Hepatocyte (in vitro differentiated cells): ENCODE results near the gene RPL37A. TPM values are rescaled to one million over a fixed set of nuclear protein-coding genes. Genes with fewer than 3 reads are reported as not detected.

Experiments
- DNase-seq: peaks from one replicate; pipeline ENCODE4 v3.0.0-alpha.2; 2016; ENCODE audit warnings: low spot score
- H2AFZ ChIP-seq: fragments of 200-600 bp; sonication (generic); 2 replicates; pipeline ENCODE4 v1.6.0; 2016; ENCODE audit warnings: antibody characterized with exemption, mild to moderate bottlenecking
- H3K27ac ChIP-seq: fragments of 200-600 bp; sonication (generic); 2 replicates; pipeline ENCODE4 v1.5.1; 2016; ENCODE audit warnings: mild to moderate bottlenecking
- H3K27me3 ChIP-seq: fragments of 200-600 bp; sonication (generic); 2 replicates; pipeline ENCODE4 v1.6.1; 2016
- H3K36me3 ChIP-seq: fragments of 200-600 bp; sonication (generic); replicated peaks from 2 replicates; pipeline ENCODE4 v1.5.1; 2016; ENCODE audit warnings: low read depth; ENCODE audit not compliant: insufficient read depth
- H3K4me1 ChIP-seq: fragments of 200-600 bp; sonication (generic); 2 replicates; pipeline ENCODE4 v1.5.1; 2016; ENCODE audit warnings: mild to moderate bottlenecking, moderate library complexity; ENCODE audit not compliant: insufficient read depth
- H3K4me2 ChIP-seq: fragments of 200-600 bp; sonication (generic); 2 replicates; pipeline ENCODE4 v1.6.0; 2016
- H3K4me3 ChIP-seq: fragments of 200-600 bp; sonication (generic); 2 replicates; pipeline ENCODE4 v1.5.1; 2016; ENCODE audit warnings: mild to moderate bottlenecking
- H3K79me2 ChIP-seq: fragments of 200-600 bp; sonication (generic); 2 replicates; pipeline ENCODE4 v1.6.0; 2017; ENCODE audit warnings: mild to moderate bottlenecking
- H3K9me2 ChIP-seq: fragments of 200-600 bp; sonication (generic); replicated peaks from 2 replicates; pipeline ENCODE4 v1.6.0; 2017; ENCODE audit warnings: mild to moderate bottlenecking; ENCODE audit not compliant: insufficient read depth
- H3K9me3 ChIP-seq: fragments of 200-600 bp; sonication (generic); 2 replicates; pipeline ENCODE4 v1.5.1; 2016; ENCODE audit warnings: low read depth, mild to moderate bottlenecking
- H4K20me1 ChIP-seq: fragments of 200-600 bp; sonication (generic); 2 replicates; pipeline ENCODE4 v1.6.0; 2016; ENCODE audit warnings: mild to moderate bottlenecking; ENCODE audit not compliant: insufficient read depth, poor library complexity, severe bottlenecking
- EZH2 ChIP-seq: fragments of 200-600 bp; sonication (generic); IDR thresholded peaks from 2 replicates; pipeline ENCODE4 v1.6.1; 2016; ENCODE audit warnings: antibody characterized with exemption, mild to moderate bottlenecking, borderline replicate concordance
- EZH2phosphoT487 ChIP-seq: fragments of 200-600 bp; sonication (generic); IDR thresholded peaks from one replicate; pipeline ENCODE4 v1.6.1; 2018; ENCODE audit warnings: antibody characterized with exemption, mild to moderate bottlenecking, low read depth, moderate library complexity; ENCODE audit not compliant: unreplicated experiment, severe bottlenecking
- WGBS: methylation state at CpG from one replicate; pipeline ENCODE4 v1.1.6; 2016; ENCODE audit warnings: low lambda C conversion rate; ENCODE audit errors: missing lambda C conversion rate; 5-methylcytosine and 5-hydroxymethylcytosine counted together
- polyA plus RNA-seq: library from polyadenylated mRNA; unstranded; fragments of >200 nt; fragmentation: Nextera tagmentation; extraction: Ambion mirVana; gene quantifications from 2 replicates; pipeline ENCODE4 v1.2.1, GENCODE V29; 2016
- total RNA-seq: library from RNA; depleted of rRNA; stranded (reverse); fragments of >200 nt; gene quantifications from 2 replicates; pipeline ENCODE4 v1.2.3, GENCODE V29; 2014
- TF ChIP-seq, protein P1 (sequence below): fragments of 200-600 bp; sonication (generic); IDR thresholded peaks from 2 replicates; pipeline ENCODE4 v1.5.1; 2016; ENCODE audit warnings: antibody characterized with exemption, mild to moderate bottlenecking; ENCODE audit not compliant: poor library complexity

Gene RPL37A
- total and polyA plus RNA-seq, 2 experiments from 2014 or later, result 1,060 to 1,119 TPM

DNA sequence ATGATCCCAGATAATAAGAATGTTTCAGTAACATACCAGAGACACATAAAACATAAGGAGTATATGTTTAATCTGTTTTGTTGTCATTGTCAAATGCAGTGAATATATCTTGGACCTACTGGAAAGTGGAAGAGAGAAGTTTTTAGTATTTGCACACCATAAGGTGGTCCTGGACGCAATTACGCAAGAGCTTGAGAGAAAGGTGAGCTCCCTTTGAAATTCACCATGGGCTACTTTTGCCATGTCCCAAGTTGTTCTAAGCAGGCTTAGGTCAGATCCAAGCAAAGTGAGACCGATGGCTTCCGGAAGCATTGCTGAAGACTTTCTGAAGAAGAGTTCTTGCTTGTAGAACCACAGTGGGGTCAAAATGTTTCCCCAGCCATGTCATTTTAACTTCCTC lies 30.8 kb upstream of the RPL37A start:
- 98% methylated on average over 4 of the region's 4 CpGs for WGBS
- H3K36me3 ChIP-seq, result no peaks in the 10 kb centered on the region
- H3K79me2 ChIP-seq, result no peaks in the 10 kb centered on the region
- no peaks in the 10 kb centered on the region for H3K9me2 ChIP-seq
- H3K4me3 ChIP-seq, result no peak overlapping the region
- H3K9me3 ChIP-seq, result no peaks in the 10 kb centered on the region
- no peaks in the 10 kb centered on the region for H3K27me3 ChIP-seq
- peak overlapping the region; percentile 2 for H3K27ac ChIP-seq
- no peak for TF ChIP-seq EZH2
- no peak for TF ChIP-seq EZH2phosphoT487
- TF ChIP-seq, protein P1, sequence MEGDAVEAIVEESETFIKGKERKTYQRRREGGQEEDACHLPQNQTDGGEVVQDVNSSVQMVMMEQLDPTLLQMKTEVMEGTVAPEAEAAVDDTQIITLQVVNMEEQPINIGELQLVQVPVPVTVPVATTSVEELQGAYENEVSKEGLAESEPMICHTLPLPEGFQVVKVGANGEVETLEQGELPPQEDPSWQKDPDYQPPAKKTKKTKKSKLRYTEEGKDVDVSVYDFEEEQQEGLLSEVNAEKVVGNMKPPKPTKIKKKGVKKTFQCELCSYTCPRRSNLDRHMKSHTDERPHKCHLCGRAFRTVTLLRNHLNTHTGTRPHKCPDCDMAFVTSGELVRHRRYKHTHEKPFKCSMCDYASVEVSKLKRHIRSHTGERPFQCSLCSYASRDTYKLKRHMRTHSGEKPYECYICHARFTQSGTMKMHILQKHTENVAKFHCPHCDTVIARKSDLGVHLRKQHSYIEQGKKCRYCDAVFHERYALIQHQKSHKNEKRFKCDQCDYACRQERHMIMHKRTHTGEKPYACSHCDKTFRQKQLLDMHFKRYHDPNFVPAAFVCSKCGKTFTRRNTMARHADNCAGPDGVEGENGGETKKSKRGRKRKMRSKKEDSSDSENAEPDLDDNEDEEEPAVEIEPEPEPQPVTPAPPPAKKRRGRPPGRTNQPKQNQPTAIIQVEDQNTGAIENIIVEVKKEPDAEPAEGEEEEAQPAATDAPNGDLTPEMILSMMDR, result no peak
- H3K4me2 ChIP-seq, result no peak overlapping the region
- H4K20me1 ChIP-seq, result no peaks in the 10 kb centered on the region
- H2AFZ ChIP-seq, result no peak overlapping the region
- H3K4me1 ChIP-seq, result no peaks in the 10 kb centered on the region
- no peak for DNase-seq

GRCh38 chr2:216469661-216470060 lies 29.0 kb upstream of the RPL37A start:
- no peak for DNase-seq
- Histone ChIP-seq H3K4me1 (no peaks in the 10 kb centered on the region), H3K27me3 (no peaks in the 10 kb centered on the region), H3K36me3 (no peaks in the 10 kb centered on the region), H3K4me3 (no peak overlapping the region), H3K27ac (no peak overlapping the region), H4K20me1 (no peaks in the 10 kb centered on the region), H3K4me2 (no peak overlapping the region), H3K9me3 (no peaks in the 10 kb centered on the region), H3K9me2 (no peaks in the 10 kb centered on the region), H3K79me2 (no peaks in the 10 kb centered on the region), H2AFZ (no peak overlapping the region)
- TF ChIP-seq, protein P1, result no peak
- TF ChIP-seq EZH2phosphoT487 (no peak), EZH2 (no peak)

- H3K27me3 ChIP-seq, result no peaks in the 10 kb centered on the region
- no peak overlapping the region for H3K4me2 ChIP-seq
- no peaks in the 10 kb centered on the region for H4K20me1 ChIP-seq
- 87% methylated on average over 3 of the region's 3 CpGs for WGBS
- no peaks in the 10 kb centered on the region for H3K36me3 ChIP-seq
- no peaks in the 10 kb centered on the region for H3K9me2 ChIP-seq
- H3K4me3 ChIP-seq, result no peak overlapping the region
- TF ChIP-seq EZH2, result no peak
- TF ChIP-seq, protein P1, result no peak
- no peaks in the 10 kb centered on the region for H3K4me1 ChIP-seq
- DNase-seq, result no peak
- no peak overlapping the region for H2AFZ ChIP-seq
- no peaks in the 10 kb centered on the region for H3K9me3 ChIP-seq
- no peaks in the 10 kb centered on the region for H3K79me2 ChIP-seq
- H3K27ac ChIP-seq, result no peak overlapping the region
Observed at GRCh38 chr2:216473187-216473586, 25.5 kb upstream of the RPL37A start.

- H4K20me1 ChIP-seq, result no peaks in the 10 kb centered on the region
- no peaks in the 10 kb centered on the region for H3K4me1 ChIP-seq
- TF ChIP-seq, protein P1, result no peak
- no peak for TF ChIP-seq EZH2
- TF ChIP-seq EZH2phosphoT487, result no peak
- no peak overlapping the region for H2AFZ ChIP-seq
- no peaks in the 10 kb centered on the region for H3K9me2 ChIP-seq
- H3K27ac ChIP-seq, result no peak overlapping the region
- no peaks in the 10 kb centered on the region for H3K36me3 ChIP-seq
- H3K4me2 ChIP-seq, result no peak overlapping the region
- H3K79me2 ChIP-seq, result no peaks in the 10 kb centered on the region
- no peaks in the 10 kb centered on the region for H3K9me3 ChIP-seq
- DNase-seq, result no peak
- H3K4me3 ChIP-seq, result no peak overlapping the region
- no peaks in the 10 kb centered on the region for H3K27me3 ChIP-seq
- WGBS, result 95% methylated on average over 12 of the region's 12 CpGs
Observed at GRCh38 chr2:216474925-216475670, 23.5 kb upstream of the RPL37A start.
